ENCODE measurements around the gene TUBB6. TPM values are rescaled to one million over a fixed set of nuclear protein-coding genes. Genes with fewer than 3 reads are reported as not detected.

Gene TUBB6
- polyA plus RNA-seq, 1 donor, result 317 TPM

DNA sequence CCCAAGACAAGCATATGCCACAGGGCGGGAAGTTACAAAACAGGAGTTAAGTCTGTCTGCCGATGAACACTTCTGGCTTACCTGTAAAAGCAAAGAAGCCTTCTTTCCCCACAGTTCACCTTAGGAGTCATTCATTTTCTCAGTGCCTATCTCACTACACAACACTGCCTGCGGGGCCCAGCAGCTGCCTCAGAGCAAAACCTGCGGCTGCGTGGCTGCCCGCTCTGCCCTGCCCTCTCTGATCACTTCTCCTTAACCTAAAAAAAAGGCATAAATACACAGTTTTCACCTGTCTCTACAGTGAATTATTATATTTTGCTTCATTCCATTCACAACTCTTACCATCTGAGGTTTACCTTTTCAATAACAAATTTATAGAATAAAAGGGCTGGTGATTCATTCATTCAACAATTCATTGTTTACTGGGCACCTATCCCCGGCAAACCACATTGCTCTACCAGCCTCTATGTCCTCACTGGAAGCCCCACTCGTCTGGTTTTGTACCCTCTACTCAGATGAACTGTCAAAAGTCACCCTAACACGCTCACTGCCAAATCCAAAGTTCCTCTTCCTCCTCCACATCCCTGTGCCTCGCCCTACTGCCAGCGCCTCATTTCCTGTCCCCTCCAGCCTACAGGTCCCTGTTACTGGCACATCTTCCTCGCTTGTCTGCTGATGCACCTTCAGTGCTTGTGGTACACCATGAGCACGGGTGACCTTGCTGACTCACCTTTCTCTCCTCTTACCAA, 37.6 kb downstream of the TUBB6 start:
- DNase-seq, result no peak

DNA sequence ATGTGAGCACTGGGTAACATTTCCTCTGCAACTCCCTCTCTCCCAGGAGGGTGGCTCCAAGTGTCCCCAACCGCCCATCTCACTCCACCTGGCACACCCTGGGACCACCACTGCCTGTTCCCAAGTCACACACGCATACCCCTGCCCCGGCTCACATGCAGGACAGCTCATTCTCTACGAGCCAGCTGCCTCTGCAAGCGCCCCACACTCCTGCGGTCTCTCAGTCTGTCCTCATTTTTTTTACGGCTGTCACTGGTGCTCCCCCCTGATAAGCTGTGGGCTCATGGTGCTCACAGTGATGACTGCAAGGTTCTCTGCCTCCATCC, 38.2 kb downstream of the TUBB6 start:
- no peak for DNase-seq

DNA sequence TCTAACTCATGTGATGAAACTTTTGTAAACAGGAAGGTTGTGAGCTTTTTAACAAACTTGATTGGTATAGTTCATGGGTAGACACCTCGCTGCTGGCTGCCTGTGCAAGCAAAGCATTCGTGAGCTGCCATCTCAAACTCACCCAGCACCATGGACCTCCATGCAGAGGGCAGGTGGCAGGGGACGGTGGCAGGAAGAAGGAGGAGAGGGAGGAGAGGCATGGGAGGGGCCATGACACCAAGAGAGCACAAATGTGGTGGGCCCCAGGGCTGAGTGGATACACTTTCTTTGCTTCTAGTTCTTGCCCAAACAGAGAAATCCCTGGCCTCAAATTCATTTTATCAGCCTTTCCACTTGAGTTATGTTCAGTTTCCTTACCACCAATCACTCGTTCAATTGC, 39.9 kb downstream of the TUBB6 start:
- no peak for DNase-seq

DNA sequence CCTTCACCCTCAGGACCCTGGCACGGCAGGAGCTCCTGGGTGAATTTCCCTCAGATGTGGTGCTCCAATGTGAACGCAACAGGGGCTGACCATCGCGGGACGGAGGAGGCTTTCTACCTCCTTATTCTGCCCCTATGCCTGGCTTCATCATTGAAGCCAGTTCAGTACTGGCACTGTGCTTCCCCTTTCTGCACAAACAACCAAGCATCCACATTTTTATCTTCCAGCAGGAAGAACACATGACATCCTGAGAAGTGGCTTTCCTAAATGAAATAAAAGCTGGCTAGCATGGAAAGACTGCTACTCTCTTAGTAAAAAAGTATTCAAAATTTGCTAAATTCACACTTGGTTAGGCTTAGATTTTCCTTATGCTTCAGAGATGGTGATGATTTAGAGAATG, 44.1 kb downstream of the TUBB6 start:
- DNase-seq, result no peak

DNA sequence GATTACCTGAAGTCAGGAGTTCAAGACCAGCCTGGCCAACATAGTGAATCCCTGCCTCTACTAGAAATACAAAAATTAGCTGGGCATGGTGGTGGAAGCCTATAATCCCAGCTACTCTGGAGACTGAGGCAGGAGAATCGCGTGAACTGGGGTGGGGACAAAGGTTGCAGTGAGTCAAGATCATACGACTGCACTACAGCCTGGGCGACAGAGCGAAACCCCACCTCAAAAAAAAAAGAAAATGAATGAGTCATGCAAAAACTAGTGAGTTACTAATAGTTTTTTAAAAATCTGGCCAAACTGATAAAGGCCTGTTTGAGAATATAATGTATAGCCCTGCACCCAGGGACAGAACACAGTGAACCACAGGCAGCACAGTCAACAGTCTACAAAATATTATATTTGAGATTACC, 51.5 kb downstream of the TUBB6 start:
- DNase-seq, result no peak

DNA sequence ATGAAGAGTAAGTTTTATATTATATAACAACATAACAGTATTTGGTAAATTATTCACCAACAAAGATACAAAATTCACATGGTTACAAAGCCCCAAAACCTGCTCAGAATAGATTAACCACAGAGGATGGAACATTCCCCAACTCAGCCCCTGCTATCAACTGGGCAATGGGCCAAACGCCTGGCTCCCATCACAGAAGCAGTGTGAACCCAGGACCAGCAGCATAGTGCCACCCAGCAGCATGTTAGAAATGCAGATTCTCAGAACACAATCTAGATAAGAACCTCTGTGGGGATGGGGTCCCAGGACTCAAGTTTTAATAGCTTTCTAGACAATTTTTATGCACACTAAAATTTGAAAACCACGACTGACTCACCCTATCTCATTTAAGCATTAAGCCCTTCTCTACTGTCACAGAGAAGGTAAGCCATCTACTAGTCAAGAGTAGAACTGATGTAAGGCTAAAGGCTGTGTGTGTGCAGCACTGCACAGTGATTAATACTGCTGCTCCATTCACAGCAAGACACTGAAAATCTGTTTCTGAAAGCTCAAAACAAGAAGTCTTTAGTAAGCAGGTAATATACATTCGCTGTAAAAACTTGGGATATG, 53.8 kb downstream of the TUBB6 start:
- DNase-seq, result no peak

DNA sequence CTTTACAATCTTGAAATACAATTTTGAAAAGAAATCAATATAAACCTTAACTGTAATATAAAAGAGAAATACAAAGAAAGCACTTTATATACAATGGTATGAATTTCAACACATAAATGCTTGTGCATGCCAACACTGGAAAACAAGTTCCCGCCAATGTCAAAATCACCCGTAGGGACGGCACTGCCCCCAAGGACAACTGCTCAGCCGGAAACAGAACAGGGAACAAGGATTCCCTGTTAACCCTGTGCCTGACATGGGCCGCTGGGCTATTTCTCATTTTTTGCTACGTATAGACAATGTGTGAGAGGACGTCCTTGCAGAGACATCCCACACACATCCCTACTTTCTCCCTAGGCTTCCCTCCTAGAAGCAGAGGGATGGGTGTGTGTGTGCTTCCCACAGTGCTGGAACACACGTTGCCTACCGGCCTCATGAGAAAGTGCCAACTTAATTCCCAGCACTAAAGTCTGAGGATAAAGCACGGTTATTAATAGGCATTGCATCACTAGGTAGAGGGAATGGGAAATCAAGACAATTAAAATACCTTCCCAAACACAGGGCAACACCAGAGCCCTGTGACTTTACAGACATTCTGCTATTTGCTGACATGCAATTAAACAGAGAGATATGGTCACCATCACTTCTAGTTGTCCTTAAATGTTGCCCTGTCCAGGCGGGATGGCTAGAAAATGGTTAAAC, 54.6 kb downstream of the TUBB6 start:
- DNase-seq, result no peak

DNA sequence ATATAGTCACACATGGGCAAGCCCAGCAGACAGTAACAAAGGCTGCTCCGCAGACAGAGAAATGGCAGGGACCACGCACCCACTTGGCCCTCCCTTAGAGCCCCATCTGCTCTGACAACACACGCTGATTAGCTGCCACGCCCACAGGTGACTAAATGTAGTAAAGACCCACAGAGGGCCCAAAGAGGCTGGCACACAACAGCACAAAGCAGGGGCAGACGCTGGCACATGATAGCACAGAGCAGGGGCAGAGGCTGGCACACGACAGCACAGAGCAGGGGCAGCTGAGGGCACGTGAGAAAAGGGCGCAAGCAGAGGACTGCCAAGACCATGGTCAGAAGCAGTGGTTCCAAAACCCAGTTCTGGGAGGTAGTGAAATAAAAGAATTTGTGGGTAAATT, 58.3 kb downstream of the TUBB6 start:
- no peak for DNase-seq

DNA sequence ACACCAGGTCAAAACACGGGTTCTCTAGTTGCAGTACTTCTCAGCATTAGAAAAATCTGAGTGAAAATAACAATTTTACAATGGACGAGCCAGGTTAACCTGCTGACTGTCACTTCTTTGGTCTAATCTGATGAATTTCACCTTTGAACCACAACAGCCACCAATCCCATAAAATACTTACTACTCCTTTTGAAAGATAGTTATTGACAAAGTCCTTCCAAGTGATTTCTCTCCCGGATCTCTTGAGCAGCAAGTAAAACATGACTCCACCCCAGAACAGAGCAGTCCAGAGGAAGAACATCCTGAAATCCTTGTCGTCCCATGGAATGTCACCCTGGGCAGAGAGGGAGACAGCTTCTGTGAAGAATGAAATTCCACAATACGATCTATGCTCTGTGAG, 58.7 kb downstream of the TUBB6 start:
- no peak for DNase-seq

DNA sequence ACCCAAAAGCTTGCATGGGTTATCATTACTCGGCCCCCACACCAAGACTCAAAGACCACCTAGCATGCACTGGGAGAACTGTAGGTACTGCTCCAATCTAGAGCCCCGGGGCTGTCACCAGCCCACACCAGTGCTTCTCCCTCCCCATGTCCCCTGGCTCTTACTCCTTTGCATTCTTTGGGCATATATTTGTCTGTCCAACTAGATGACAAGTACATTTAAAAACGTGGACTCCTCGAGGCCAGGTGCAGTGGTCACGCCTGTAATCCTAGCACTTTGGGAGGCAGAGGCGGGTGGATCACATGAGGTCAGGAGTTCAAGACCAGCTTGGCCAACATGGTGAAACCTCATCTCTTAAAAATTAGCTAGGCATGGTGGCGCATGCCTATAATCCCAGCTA, 61.2 kb downstream of the TUBB6 start:
- DNase-seq, result no peak

DNA sequence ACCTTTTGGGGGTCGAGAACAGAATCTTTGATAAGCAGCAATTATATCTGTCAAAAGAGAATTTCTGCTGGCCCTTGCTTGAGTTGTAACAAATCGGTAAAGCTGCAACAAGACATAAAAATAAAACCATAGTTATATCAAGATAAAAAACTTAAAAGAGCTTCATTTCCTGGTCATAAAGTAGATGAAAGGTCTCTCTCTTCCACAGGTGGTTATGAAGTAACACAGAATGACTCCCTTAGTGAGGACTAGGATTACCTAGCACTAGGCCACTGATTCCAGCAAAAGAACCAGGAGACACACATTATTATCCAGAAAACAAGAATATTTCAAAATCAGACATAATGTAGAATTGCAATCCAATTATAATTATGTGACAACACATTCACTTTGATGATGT, 63.5 kb downstream of the TUBB6 start:
- DNase-seq, result no peak

DNA sequence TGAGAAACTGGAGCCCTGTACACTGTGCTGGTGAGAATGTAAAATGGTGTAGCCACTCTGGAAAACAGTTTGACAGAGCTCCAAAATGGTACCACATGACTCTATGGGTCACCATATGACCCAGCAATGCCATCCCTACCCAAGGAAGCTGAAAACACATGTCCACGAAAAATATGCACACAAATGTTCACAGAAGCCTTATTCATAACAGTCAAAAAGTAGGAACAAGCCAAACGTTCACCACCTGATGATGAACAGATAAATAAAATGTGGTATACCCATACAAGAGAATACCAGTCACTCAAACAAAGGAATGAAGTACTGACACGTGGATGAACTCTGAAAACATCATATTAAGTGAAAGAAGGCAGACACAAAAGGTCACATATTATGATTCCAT, 64.4 kb downstream of the TUBB6 start:
- DNase-seq, result no peak

DNA sequence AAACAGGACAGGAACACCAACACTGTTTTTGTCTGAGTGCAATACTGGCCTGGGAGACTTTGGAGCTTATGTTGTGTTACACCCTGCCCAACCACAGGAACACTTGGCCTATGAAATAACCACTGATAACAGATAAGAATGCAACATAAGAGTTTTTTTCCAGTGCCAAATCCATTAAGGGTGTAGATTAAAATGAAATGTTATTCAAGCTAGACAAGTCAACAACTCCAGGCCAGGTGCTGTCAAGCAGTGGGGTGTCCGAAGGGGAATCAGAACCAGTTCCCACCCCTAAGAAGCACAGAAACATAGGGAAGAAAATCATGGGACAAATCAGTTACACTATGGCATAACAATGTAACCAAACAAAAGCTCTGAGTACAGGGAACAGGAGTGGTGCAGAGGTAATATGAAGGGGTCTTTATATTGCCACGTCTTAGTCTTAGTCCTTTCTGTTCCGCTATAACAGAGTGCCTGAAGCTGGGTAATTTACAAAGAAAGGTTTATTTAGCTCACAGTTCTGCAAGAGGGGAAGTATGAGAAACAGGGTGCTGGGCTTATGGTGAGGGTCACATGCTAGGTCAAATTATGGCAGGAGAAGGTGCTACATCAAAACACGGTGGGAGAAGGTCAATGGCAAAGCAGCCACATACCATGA, 65.2 kb downstream of the TUBB6 start:
- DNase-seq, result no peak

DNA sequence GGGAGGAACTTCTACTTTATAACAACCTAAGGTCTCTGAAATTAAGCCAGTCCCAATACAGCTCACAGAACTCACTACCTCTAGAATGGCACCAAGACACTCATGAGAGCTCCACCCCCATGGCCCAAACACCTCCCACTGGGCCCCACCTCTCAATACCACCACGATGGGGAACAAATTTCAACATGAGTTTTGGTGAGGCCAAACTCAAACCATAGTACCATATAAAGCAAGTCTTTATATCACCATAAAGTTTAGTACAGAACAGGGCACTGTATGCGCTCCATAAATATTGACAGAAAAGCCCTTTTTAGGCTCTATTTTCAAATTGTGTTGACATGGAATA, 65.7 kb downstream of the TUBB6 start:
- no peak for DNase-seq

DNA sequence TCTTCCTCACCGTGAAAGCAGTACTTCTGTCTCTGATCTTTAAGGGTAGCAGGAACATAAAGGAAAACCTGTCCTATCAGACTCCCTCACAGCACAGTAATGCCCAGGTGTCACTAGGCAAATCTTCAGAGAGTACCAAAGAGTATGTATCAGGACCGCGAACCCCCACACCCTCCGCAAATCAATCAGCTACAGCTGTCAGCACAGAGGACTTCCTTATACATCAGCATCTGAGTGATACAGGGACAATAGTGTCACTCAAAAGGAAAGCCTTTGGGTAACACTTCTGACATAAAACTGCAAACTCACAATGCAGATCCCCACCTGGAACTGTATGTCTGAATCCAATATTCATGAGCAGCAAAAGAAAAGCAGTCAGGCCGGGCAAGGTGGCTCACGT, 66.4 kb downstream of the TUBB6 start:
- no peak for DNase-seq

Other genes with a start within 250 kb of the TUBB6 start
- gene ANKRD62, start 214.4 kb upstream of the TUBB6 start, polyA plus RNA-seq (ENCODE audit: insufficient read length), result not detected
- gene CIDEA, start 53.9 kb upstream of the TUBB6 start, polyA plus RNA-seq (ENCODE audit: insufficient read length), result 0.30 TPM
- gene AFG3L2, start 69.0 kb downstream of the TUBB6 start, polyA plus RNA-seq (ENCODE audit: insufficient read length), result 43.1 TPM
- 7.8 TPM for gene PRELID3A, start 99.7 kb downstream of the TUBB6 start, polyA plus RNA-seq (ENCODE audit: insufficient read length)

Measured in hindlimb muscle (tissue), 1 donor.